ENCODE results near the gene GGT6.

- TF ChIP-seq POLR2A (IDR thresholded peaks at IDR 0.05; ENCODE audit: low read depth, low read length) (no peak), TAF1 (IDR thresholded peaks at IDR 0.05; ENCODE audit: borderline replicate concordance, low read depth, low read length) (no peak)
Observed at GRCh38 chr17:4551141-4551540, 9.2 kb downstream of the GGT6 start.
